Left cardiac atrium (tissue), 4 donors: ENCODE measurements around the gene NCEH1. TPM values are rescaled to one million over a fixed set of nuclear protein-coding genes. Genes with fewer than 3 reads are reported as not detected.

Experiments
- ATAC-seq, 2 donors: fragments of 200-7000 bp; cut with Tn5 transposase; one replicate each; pipeline ENCODE4 v1.9.1; 2020; ENCODE audit warnings: mild to moderate bottlenecking in 2 of 2, moderate library complexity in 2 of 2
- DNase-seq: peaks from one replicate; pipeline ENCODE4 v3.0.0-alpha.2; 2020
- intact Hi-C, 2 donors: fragments of 100-400 bp; cut with DNase I; formaldehyde crosslinking; loops; one replicate each; pipeline versions ENCODE4 v1.14.1 to v1.15.1; 2022 to 2023
- total RNA-seq, 2 donors: library from RNA; stranded (reverse); fragmentation: NEBNext Ultra II Directional; extraction: Animal tissue kit (Norgen Biotek cat#: 25700); gene quantifications; one replicate each; pipeline ENCODE4 v1.2.1, GENCODE V29; 2021
- donor health status: DM: no; HTN: yes; CAD: no.
- donor health status: DM: no; HTN: yes; CAD: no; lungs with severe emphysema.
- donor health status: DM: yes; HTN: yes; CAD: no.
- donor health status: Dilated cardiomyopathy.

The NCEH1 gene
- total RNA-seq, 2 donors from 2014 or later, result 21.4 to 25.5 TPM

- ATAC-seq (no peak), DNase-seq (no peak)
- intact Hi-C loops, result loop anchor here in 1 of 2 donors (10.0 kb wide), 1 partner anchor 141 kb away; no protein-coding TSS in a partner anchor
Measured at GRCh38 chr3:172626021-172626640, 84.7 kb downstream of the NCEH1 start.

DNA sequence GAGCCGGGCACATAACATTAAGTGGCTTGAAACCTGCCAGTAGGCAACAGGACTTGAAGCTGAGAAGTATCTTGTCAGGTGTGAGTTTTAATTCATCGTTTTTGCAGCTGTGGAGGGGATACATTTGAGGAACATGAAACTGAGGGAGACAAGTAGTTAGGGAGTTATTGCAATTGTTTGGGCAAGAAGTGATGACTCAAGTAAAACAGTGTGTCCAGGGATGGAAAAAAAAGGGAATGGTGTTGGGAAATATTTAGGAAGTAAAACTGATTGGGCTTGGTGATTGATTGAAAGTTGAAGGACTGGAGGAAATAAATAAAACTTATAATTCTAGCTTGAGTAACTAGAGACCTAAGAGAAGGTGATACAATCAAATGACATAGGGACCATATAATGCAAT, 85.5 kb downstream of the NCEH1 start:
- DNase-seq (no peak), ATAC-seq (no peak)
- intact Hi-C loops, result loop anchor here in 1 of 2 donors (10.0 kb wide), 1 partner anchor 141 kb away; no protein-coding TSS in a partner anchor

- DNase-seq (no peak), ATAC-seq (no peak)
- intact Hi-C loops, result loop anchor here in 1 of 2 donors (10.0 kb wide), 1 partner anchor 140 kb away; no protein-coding TSS in a partner anchor
Measured at GRCh38 chr3:172624999-172625398, 85.9 kb downstream of the NCEH1 start.

DNA sequence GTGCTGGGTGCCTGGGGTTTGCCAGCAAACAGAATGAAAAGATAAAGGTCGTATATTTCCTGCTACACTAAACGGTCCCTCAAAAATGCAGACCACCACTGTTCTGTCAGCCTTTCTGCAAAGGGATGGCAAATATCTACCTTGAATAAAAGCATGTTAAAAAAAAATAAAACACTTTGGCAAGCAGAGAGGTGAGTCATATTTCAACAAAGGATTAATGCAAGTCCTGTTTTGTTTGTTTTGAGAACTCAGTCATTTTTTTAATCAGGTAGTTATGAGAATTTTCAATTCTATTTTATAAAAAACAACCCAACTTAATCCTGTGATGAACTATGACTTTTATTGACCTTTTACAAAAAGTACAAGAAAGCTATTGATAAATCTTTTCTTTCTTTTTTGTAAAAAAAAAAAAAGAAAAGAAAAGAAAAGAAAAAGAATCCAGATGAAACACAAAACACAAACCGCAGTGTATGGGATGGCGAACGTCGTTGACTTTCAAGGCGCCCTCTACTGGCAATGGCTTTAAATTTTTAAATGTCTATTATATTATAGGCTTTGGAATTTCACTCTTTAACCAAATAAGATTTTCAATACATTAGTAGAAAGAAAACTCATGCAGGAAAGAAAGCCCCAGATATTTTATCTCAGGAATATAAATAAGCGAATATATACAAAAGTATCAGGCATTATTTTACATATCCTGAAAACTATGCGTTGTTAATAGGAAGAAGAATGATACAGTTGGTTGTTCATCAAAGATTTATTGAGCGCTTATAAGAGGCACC, 87.8 kb downstream of the NCEH1 start:
- intact Hi-C loops, result loop anchor here in 1 of 2 donors (10.0 kb wide), 1 partner anchor 138 kb away; no protein-coding TSS in a partner anchor
- DNase-seq, result no peak
- ATAC-seq, result peak in 1 of 2 donors; percentile 63

DNA sequence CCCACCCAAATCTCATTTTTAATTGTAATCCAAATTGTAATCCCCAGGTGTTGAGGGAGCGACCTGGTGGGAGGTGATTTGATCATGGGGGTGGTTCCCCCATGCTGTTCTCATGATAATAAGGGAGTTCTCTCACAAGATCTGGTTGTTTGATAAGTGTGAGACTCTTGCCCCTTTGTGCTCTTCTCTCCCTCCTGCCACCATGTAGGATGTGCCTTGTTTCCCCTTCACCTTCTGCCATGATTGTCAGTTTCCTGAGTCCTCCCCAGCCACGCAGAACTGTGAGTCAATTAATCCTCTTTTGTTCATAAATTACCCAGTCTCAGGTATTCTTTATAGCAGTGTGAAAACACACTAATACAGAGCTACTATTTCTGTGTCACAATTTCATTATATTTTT, 88.7 kb downstream of the NCEH1 start:
- DNase-seq (no peak), ATAC-seq (no peak)
- intact Hi-C loops, result loop anchor here in 1 of 2 donors (10.0 kb wide), 1 partner anchor 137 kb away; no protein-coding TSS in a partner anchor

GRCh38 chr3:172617976-172618375, 92.9 kb downstream of the NCEH1 start:
- intact Hi-C loops, result no loop called here
- ATAC-seq (no peak), DNase-seq (no peak)

DNA sequence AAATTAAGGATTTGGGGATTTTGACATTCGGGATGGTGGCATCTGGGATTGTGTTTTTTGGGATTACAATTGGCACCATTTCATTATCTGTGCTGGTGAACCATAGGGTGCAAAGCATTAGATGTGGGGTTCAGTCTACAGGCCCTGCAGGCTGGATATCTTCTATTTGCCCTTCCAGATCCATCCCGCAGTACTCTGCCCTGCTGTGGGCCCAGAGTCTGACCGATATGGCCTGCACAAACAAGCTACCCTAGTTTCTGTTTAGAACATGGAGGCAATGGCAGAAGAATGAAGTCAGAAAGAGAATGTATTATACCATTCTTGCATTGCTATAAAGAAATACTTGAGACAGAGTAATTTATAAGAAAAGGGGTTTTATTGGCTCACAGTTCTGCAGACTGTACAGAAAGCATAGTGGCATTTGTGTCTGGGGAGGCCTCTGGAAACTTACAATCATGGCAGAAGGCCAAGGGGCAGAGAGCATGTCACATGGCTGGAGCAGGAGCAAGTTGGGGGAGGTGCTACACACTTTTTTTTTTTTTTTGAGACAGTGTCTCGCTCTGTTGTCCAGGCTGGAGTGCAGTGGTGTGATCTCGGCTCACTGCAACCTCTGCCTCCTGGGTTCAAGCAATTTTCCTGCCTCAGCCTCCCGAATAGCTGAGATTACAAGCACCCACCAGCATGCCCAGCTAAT, 93.7 kb downstream of the NCEH1 start:
- ATAC-seq (no peak), DNase-seq (no peak)
- intact Hi-C loops, result no loop called here

DNA sequence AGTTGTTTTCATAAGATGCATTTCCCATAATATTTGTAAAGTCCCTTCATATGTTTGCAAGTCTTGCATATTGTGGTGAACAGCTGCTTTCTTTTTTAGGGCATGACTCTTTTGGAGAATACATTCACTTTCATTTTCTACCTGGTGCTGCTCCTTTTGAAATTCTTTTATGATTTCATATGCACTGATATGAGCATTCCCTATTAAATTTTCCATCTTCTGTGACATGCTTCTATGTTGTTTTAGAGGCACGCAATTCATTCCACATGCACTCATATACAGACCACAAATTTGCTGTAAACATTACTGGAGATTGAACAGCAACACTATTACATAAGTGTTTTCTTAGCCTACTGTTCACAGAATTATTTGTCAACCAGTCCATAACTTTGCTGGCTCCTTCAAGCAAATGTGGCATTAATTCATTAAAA, 94.8 kb downstream of the NCEH1 start:
- intact Hi-C loops, result no loop called here
- DNase-seq (no peak), ATAC-seq (no peak)

DNA sequence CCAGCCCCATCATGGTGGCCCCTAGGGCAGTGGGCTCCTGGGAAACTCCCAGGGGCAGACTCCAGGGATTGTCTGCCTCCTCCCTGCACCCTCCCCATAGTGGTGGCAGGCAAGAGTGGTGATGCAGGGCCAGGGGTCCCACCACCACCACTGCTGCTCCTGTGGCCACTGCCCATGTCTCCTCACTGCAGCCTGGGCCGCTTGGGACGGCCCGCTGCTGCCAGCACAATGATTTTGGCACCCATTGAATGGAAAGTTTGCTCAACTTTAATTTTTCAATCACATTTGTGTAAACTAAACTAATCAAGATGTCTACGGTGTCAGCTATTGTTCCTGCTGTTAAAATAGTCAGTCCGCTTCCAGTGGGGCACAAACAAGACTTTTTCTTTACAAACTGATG, 95.6 kb downstream of the NCEH1 start:
- no peak for DNase-seq
- intact Hi-C loops, result no loop called here
- no peak for ATAC-seq

DNA sequence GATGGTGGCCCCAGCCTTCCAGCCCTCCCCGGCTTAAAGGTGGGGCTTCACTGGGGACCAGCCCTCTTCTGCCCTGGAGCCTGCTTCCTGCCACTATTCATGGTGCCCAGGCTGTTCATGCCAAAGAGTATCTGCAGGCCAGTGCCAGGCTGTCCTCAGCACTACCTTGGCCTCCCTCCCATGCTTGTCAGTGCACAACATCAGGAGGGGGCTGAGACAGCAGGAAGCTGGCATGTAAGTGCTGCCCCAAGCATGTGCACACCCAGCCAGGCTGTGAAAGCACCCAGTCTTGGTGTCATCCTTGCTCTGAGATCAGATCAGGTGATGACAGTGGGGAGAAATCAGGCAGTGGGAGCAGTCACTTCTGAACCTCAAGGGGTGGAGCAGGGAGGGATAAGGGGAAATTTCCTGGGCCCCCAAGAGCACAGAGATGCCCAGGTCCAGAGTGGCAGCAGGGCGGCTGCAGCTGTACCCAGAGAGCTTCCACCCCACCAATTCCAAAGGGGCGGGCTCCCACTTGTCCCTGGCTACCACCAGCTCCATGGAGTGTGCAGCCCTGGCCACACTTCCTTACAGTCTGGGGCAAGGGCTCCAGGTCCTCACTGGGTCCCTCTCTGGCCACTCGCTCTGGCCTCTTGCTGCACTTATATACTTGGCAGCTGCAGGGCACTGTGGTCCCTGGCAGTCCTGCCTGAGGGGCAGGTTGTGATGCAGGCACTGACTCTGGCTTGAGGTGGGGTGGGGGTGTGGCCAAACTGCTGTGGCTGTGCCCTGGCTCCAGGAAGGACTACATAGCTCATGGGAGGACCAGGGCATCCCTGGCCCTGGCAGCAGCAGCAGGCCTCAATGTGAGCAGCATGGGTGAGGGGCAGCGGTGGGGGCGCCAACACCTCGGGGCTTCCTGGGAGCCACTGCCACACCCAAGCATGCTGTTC, 96.3 kb downstream of the NCEH1 start:
- DNase-seq, result no peak
- ATAC-seq, result no peak
- intact Hi-C loops, result no loop called here

GRCh38 chr3:172613845-172614244, 97.0 kb downstream of the NCEH1 start:
- intact Hi-C loops, result no loop called here
- DNase-seq, result no peak
- ATAC-seq, result no peak

- no peak for DNase-seq
- intact Hi-C loops, result no loop called here
- ATAC-seq, result no peak
Measured at GRCh38 chr3:172612871-172613678, 97.8 kb downstream of the NCEH1 start.

GRCh38 chr3:172609750-172610149, 101.1 kb downstream of the NCEH1 start:
- ATAC-seq, result no peak
- intact Hi-C loops, result loop anchor here in 1 of 2 donors (10.0 kb wide), 1 partner anchor 45 kb away; no protein-coding TSS in a partner anchor
- no peak for DNase-seq

DNA sequence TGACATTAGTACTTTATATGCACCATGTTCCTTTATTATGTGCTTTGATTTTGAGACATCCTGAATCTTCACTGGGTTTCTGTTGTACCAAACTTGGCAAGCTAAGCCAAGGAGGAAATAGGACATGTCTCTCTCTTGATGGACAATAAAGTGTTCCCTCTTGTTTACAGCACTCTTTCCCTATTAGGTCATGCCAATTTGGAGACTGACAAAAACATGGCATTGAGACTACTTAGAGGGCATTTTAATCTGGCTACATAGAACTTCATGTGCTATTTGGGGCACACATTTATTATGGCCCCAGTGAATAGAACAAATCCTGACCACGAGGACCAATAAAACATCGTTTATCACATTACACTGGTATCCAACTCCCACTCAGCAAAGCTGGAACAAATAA, 102.3 kb downstream of the NCEH1 start:
- ATAC-seq, result no peak
- intact Hi-C loops, result loop anchor here in 1 of 2 donors (10.0 kb wide), 1 partner anchor 46 kb away; no protein-coding TSS in a partner anchor
- DNase-seq, result no peak

- DNase-seq (no peak), ATAC-seq (peak; percentile 47 to 78)
- intact Hi-C loops, result loop anchor here in 1 of 2 donors (10.0 kb wide), 1 partner anchor 47 kb away; no protein-coding TSS in a partner anchor
Measured at GRCh38 chr3:172607305-172608121, 103.4 kb downstream of the NCEH1 start.

DNA sequence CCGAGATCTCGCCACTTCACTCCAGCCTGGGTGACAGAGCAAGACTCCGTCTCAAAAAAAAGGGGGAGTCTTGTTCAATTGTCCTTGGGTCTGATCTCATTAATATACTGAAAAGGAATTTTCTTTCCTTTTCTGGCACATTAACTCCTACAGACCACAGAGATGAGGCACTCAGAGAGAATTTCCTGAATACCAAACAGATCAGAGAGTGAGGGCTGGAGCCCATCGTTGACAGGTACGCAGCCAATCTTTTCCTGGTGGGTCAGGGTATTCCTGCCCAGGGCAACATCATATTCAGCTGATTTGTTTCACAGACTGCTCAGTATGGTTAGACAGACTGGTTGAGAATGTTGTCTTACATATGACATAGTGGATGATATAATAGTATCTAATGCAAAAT, 104.8 kb downstream of the NCEH1 start:
- intact Hi-C loops, result loop anchor here in 1 of 2 donors (10.0 kb wide), 1 partner anchor 49 kb away; no protein-coding TSS in a partner anchor
- ATAC-seq (no peak), DNase-seq (no peak)
